Activated CD4-positive, alpha-beta T cell treated with anti-CD3 and anti-CD28 coated beads, Interleukin-2, amount 10 ng/mL, durations not matched to agents 24 days and 14 days (primary cell): ENCODE results near the gene ZNF200. TPM values are rescaled to one million over a fixed set of nuclear protein-coding genes. Genes with fewer than 3 reads are reported as not detected.
"Not testable (repeated sequence)": the region's sequence is repeated elsewhere in the genome, so short reads cannot be mapped to it uniquely, and the experiment has no call there.

ENCODE experiments used
- DNase-seq: peaks from one replicate; pipeline ENCODE4 v3.0.0; 2022
- H3K27ac Mint-ChIP-seq: one replicate; pipeline ENCODE4 v1.8.0; 2022; ENCODE audit warnings: mild to moderate bottlenecking, mixed read lengths
- H3K27me3 Mint-ChIP-seq: one replicate; pipeline ENCODE4 v1.8.0; 2022; ENCODE audit warnings: mixed read lengths
- H3K36me3 Mint-ChIP-seq: one replicate; pipeline ENCODE4 v1.8.0; 2022; ENCODE audit warnings: low read depth, mild to moderate bottlenecking, mixed read lengths
- H3K4me1 Mint-ChIP-seq: one replicate; pipeline ENCODE4 v1.8.0; 2021; ENCODE audit warnings: mixed read lengths
- H3K4me3 Mint-ChIP-seq: one replicate; pipeline ENCODE4 v1.8.0; 2022; ENCODE audit warnings: mild to moderate bottlenecking, moderate library complexity, mixed read lengths
- H3K9me3 Mint-ChIP-seq: one replicate; pipeline ENCODE4 v1.8.0; 2021; ENCODE audit warnings: mixed read lengths
- intact Hi-C: fragments of 100-400 bp; cut with micrococcal nuclease; formaldehyde crosslinking; loops from one replicate; pipeline ENCODE4 v1.15.1; 2023
- total RNA-seq: library from RNA; stranded (reverse); gene quantifications from 2 replicates; pipeline ENCODE4 v1.2.3, GENCODE V29; 2022

The ZNF200 gene
- total RNA-seq, 1 donor from 2014 or later, result 13.4 TPM

- peaks cover 3% of the 10 kb centered on the region for H3K36me3 Mint-ChIP-seq
- intact Hi-C loops, result no loop called here
- peaks cover 21% of the 10 kb centered on the region for H3K9me3 Mint-ChIP-seq
- no peak overlapping the region for H3K27ac Mint-ChIP-seq
- no peak for DNase-seq
- peaks cover 2% of the 10 kb centered on the region for H3K4me1 Mint-ChIP-seq
- H3K4me3 Mint-ChIP-seq, result no peak overlapping the region
- H3K27me3 Mint-ChIP-seq, result peaks cover 10% of the 10 kb centered on the region
These were observed 31.9 kb downstream of the ZNF200 start for GRCh38 chr16:3202903-3203539.

DNA sequence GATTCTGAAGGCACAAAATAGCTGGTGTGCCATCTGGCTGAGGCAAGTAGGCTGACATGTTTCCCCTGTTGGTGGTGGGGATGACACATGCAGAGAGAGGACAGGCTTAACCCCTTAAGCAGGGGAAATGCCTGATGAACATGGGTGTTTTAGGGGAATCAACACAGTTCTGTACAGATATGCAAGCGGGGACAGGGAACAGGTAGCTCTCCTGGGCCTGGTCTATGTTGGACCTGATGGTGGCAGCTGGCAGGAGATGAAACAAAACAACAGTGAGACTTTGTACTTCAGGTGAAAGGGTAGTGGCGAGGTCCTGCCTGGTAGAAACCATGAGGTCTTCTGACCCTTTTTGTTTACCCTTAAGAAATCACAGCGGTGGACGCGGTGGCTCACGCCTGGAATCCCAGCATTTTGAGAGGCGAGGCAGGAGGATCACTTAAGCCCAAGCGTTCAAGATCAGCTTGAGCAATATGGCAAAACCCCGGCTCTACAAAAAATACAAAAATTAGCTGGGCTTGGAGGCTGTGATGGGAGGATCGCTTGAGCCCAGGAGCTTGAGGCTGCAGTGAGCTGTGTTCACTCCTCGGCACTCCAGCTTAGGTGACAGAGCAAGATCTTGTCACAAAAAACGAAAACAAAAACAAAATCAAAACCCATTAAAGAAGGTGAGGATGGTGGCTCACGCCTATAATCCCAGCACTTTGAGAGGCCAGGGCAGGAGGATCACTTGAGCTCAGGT lies 36.5 kb downstream of the ZNF200 start:
- intact Hi-C loops, result loop anchor here (10.0 kb wide), 1 partner anchor 106 kb away; the partner anchor contains the start of genes TIGD7 and ZNF75A
- Mint-ChIP-seq H3K4me3 (no peak overlapping the region), H3K9me3 (peaks cover 14% of the 10 kb centered on the region), H3K4me1 (peaks cover 2% of the 10 kb centered on the region), H3K27me3 (peaks cover 9% of the 10 kb centered on the region), H3K36me3 (no peaks in the 10 kb centered on the region), H3K27ac (no peak overlapping the region)
- no peak for DNase-seq

- not testable (repeated sequence) for DNase-seq, H3K36me3 Mint-ChIP-seq, H3K27ac Mint-ChIP-seq, H3K4me1 Mint-ChIP-seq, H3K27me3 Mint-ChIP-seq, H3K4me3 Mint-ChIP-seq
- intact Hi-C loops, result loop anchor here (10.0 kb wide), 1 partner anchor 107 kb away; the partner anchor contains the start of genes TIGD7 and ZNF75A
- peaks cover 14% of the 10 kb centered on the region for H3K9me3 Mint-ChIP-seq
These were observed 37.1 kb downstream of the ZNF200 start for GRCh38 chr16:3197694-3198333.

DNA sequence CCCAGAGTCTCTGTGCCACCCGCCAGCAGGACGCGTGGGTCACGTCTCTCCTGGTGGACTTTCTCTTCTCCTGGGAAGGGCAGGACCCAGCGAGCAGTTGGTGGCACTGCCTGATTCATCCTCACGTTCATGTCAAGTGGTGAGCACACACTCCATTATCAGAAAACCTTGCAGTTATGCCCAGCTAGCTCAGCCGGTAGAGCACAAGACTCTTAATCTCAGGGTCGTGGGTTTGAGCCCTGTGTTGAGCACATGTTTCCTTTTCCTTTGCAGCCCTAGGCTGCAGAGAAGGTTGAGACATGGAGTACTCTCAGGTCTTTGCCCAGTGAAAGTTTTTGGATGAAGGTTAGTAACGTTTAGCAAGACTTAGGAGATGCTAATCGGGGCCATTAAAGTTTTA lies 39.0 kb downstream of the ZNF200 start:
- H3K4me1 Mint-ChIP-seq, result peaks cover 7% of the 10 kb centered on the region
- H3K4me3 Mint-ChIP-seq, result no peak overlapping the region
- peaks cover 16% of the 10 kb centered on the region for H3K27me3 Mint-ChIP-seq
- no peak for DNase-seq
- intact Hi-C loops, result loop anchor here (10.0 kb wide), 1 partner anchor 109 kb away; the partner anchor contains the start of genes TIGD7 and ZNF75A
- H3K27ac Mint-ChIP-seq, result no peak overlapping the region
- H3K9me3 Mint-ChIP-seq, result peaks cover 11% of the 10 kb centered on the region
- H3K36me3 Mint-ChIP-seq, result no peaks in the 10 kb centered on the region

DNA sequence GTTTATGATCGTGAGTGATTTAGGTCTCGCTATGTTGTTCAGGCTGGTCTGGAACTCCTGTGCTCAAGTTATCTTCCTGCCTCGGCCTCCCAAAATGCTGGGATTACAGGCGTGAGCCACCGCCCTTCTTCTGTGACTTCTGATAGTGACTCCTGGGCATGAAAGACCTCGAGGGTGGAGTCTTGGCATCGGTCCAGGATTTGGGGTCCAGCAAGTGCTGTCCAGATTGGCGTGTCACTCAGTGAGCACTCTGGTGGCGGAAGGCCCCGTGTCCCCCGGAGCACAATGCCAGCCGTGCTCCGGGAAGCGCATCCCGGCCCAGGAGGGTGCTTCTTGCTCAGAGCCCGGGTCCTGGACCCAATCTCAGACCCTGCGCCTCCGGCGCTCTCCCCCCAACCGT lies 40.2 kb downstream of the ZNF200 start:
- intact Hi-C loops, result loop anchor here (10.0 kb wide), 1 partner anchor 110 kb away; the partner anchor contains the start of genes TIGD7 and ZNF75A
- Mint-ChIP-seq H3K27ac (no peak overlapping the region), H3K27me3 (peaks cover 25% of the 10 kb centered on the region), H3K9me3 (peaks cover 14% of the 10 kb centered on the region), H3K4me1 (peaks cover 10% of the 10 kb centered on the region), H3K36me3 (no peaks in the 10 kb centered on the region), H3K4me3 (no peak overlapping the region)
- DNase-seq, result no peak

GRCh38 chr16:3193221-3194212 lies 41.4 kb downstream of the ZNF200 start:
- H3K36me3 Mint-ChIP-seq, result no peaks in the 10 kb centered on the region

DNA sequence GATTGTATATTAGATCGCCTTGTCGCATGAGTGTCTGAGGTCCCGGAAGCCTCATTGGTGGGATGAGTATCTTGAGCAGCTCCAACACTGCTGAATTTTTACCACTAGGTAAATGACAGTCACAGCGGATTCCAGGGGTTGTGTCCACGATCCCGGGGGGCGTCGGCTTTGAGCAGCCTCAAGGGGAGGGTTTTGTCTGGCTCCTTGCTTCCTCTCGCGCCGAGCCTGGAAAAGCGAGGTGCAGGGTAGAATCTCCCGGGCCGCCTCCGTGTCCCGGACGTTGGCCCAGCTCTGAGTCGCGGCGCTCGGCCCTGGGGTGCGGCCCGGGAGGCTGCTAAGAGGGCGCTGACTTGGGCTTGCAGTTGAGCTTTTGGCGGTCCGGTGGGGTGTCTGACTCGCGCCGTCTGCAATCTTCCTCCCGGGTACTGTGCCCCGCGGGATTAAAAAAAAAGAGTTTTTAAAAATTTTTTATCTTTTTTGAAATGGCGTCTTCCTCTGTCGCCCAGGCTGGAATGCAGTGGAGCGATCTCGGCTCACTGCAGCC lies 42.4 kb downstream of the ZNF200 start:
- H3K4me3 Mint-ChIP-seq, result no peak overlapping the region
- H3K9me3 Mint-ChIP-seq, result peaks cover 19% of the 10 kb centered on the region
- intact Hi-C loops, result loop anchor here (10.0 kb wide), 1 partner anchor 112 kb away; the partner anchor contains the start of genes TIGD7 and ZNF75A
- DNase-seq, result no peak
- peaks cover 35% of the 10 kb centered on the region for H3K27me3 Mint-ChIP-seq
- no peak overlapping the region for H3K27ac Mint-ChIP-seq
- H3K36me3 Mint-ChIP-seq, result peaks cover 3% of the 10 kb centered on the region
- H3K4me1 Mint-ChIP-seq, result peaks cover 27% of the 10 kb centered on the region

More at GRCh38 chr16:3193221-3194212, 41.4 kb downstream of the ZNF200 start:
- peaks cover 16% of the 10 kb centered on the region for H3K9me3 Mint-ChIP-seq
- peaks cover 19% of the 10 kb centered on the region for H3K4me1 Mint-ChIP-seq
- H3K4me3 Mint-ChIP-seq, result no peak overlapping the region
- H3K27ac Mint-ChIP-seq, result no peak overlapping the region
- intact Hi-C loops, result loop anchor here (10.0 kb wide), 1 partner anchor 111 kb away; the partner anchor contains the start of genes TIGD7 and ZNF75A
- peaks cover 33% of the 10 kb centered on the region for H3K27me3 Mint-ChIP-seq
- DNase-seq, result no peak

DNA sequence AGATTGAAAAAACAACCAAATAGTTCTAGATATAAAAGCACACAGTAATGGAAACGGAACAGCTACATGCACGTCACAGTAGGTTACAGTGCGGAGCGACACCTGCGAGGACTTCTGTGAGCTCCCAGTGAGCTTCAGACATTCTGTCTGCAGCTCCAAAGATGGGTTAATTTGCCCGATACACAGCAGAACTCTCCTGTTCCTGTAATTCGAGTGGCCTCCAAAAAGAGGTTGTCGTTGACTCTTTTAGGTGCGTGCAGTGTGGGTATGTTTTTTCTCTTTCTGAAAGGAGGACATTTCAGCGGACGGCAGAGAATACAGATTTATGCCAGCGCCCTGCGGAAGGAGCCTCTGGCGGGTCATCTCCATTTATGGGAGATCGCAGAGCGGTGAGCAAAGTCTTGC lies 44.0 kb downstream of the ZNF200 start:
- H3K27me3 Mint-ChIP-seq, result peaks cover 42% of the 10 kb centered on the region
- DNase-seq, result peak; percentile 69

GRCh38 chr16:3189869-3190268 lies 45.1 kb downstream of the ZNF200 start:
- intact Hi-C loops, result loop anchor here (10.0 kb wide), 1 partner anchor 115 kb away; the partner anchor contains the start of genes TIGD7 and ZNF75A
- Mint-ChIP-seq H3K9me3 (peaks cover 23% of the 10 kb centered on the region), H3K27me3 (peaks cover 43% of the 10 kb centered on the region), H3K27ac (peak overlapping the region; percentile 72), H3K36me3 (peaks cover 3% of the 10 kb centered on the region), H3K4me1 (peaks cover 27% of the 10 kb centered on the region), H3K4me3 (peak overlapping the region; percentile 66)
- peak; percentile 60 for DNase-seq

More for the DNA sequence above, 44.0 kb downstream of the ZNF200 start:
- H3K4me1 Mint-ChIP-seq, result peaks cover 27% of the 10 kb centered on the region
- intact Hi-C loops, result loop anchor here (10.0 kb wide), 1 partner anchor 114 kb away; the partner anchor contains the start of genes TIGD7 and ZNF75A
- peak overlapping the region; percentile 39 for H3K27ac Mint-ChIP-seq
- H3K36me3 Mint-ChIP-seq, result peaks cover 3% of the 10 kb centered on the region
- peak overlapping the region; percentile 50 for H3K4me3 Mint-ChIP-seq
- H3K9me3 Mint-ChIP-seq, result peaks cover 23% of the 10 kb centered on the region

DNA sequence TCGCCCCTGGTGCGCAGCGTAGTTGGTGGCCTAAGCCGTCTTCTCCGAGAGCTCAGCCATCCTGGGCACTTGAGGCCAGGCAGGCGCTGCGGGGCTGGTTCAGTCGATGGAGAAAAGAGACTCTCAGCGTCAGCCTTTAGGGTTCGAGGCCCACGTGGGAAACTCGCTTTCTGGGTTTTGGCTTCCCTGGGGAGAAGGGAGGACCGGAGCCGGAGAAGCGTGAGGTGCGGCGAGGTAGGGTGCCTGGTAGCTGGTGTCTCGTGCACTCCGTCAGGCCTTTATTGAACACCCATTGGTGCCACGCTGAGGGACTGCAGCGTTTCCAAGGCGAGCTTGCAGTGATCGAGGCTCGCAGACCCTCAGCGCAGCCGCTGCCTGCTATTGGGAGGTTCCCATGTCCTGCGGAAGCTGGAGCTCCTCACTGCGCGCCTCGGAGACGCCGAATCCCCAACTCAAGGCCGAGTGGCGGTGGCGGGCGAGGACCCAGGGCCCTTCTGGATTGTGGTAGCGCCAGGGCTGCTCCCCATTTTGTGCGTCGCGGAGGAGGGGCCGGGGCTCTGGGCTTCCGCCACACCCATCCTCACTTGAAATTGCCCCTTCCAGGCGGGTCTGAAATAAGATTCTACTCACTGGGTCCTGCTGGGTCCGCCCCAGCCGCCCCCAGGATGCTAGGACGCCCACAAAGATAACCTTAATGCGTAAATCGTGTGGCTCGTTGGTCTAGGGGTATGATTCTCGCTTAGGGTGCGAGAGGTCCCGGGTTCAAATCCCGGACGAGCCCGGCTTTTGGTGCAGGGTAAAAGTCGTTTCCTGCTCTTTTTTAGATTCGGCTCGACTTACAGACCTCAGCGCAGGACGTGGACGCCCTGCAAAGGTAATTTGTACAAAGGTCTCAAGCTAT lies 45.8 kb downstream of the ZNF200 start:
- Mint-ChIP-seq H3K9me3 (peaks cover 24% of the 10 kb centered on the region), H3K27me3 (peaks cover 47% of the 10 kb centered on the region), H3K4me3 (peak overlapping the region; percentile 66), H3K4me1 (peaks cover 29% of the 10 kb centered on the region), H3K36me3 (peaks cover 6% of the 10 kb centered on the region), H3K27ac (peak overlapping the region; percentile 66)
- intact Hi-C loops, result no loop called here
- peak; percentile 78 for DNase-seq

DNA sequence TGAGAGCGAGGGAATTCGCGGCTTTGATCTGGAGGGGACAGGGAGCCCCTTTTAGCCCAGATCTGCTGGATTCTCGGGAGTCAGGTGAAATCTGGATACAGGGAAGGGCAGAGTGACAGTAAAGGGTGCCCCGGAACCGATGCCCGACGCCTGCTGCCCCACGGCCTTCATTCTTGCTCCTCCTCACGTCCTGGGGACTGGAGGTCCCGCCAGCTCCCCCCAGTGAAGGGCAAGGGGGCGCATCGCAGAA lies 46.4 kb downstream of the ZNF200 start:
- intact Hi-C loops, result no loop called here
- H3K4me1 Mint-ChIP-seq, result peaks cover 34% of the 10 kb centered on the region

More for the DNA sequence above, 46.4 kb downstream of the ZNF200 start:
- H3K36me3 Mint-ChIP-seq, result peaks cover 8% of the 10 kb centered on the region
- H3K27me3 Mint-ChIP-seq, result peaks cover 53% of the 10 kb centered on the region
- H3K9me3 Mint-ChIP-seq, result peaks cover 25% of the 10 kb centered on the region
- no peak overlapping the region for H3K27ac Mint-ChIP-seq
- no peak for DNase-seq
- H3K4me3 Mint-ChIP-seq, result peak overlapping the region; percentile 66
